GM19328 (cell line): ENCODE results near the gene MYO7B.

Experiments
- ATAC-seq: cut with Tn5 transposase; IDR thresholded peaks from one replicate; pipeline ENCODE4 v1.9.1; 2021; ENCODE audit warnings: mild to moderate bottlenecking, moderate library complexity; ENCODE audit not compliant: unreplicated experiment

Gene MYO7B

DNA sequence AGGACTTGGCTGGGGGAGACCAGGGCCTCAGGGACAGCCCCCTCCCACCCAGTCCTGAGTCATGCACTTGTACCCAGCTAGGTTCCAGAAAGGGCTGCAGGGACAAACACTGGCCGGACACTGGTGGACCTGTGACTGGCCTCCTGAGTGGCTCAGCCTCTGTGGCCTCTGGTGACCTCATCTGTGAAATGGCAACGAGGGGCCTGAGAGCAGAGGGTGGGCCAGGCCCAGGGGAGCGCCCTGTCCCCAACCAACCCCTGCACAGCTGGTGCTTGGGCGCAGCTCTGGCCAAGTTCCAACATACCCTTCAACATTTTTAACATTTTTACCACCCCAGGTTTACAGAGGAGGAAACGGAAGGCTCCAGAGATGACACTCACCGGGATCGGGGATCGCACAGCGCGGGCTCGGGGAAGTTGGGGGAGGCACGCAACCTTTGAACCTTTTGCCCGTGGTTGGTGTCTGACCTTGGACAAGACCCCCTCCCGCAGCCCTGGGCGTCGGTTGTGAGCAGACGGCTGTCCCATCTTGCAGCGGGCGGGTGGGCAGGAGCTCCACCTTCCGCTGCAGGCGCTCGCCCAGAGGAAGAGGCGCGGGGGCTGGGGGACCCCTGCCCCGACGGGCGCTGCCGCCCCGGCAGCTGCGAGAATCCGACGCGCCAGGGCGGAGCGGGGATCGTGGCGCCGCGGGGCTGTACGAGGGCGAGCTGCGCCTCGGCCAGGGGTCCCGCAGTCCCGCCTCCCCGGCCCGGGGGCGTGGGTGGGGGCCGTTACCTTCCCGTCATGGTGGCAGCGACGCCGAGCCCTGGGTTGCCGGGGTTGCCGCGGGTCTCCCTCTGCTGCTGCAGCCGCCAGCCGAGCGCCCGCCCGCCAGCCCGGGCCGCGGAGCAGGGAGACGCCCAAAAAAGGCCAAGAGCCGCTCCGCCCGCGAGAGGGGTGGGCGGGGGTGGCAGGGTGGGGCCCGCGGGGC lies 139.0 kb downstream of the MYO7B start:
- ATAC-seq: no peak

DNA sequence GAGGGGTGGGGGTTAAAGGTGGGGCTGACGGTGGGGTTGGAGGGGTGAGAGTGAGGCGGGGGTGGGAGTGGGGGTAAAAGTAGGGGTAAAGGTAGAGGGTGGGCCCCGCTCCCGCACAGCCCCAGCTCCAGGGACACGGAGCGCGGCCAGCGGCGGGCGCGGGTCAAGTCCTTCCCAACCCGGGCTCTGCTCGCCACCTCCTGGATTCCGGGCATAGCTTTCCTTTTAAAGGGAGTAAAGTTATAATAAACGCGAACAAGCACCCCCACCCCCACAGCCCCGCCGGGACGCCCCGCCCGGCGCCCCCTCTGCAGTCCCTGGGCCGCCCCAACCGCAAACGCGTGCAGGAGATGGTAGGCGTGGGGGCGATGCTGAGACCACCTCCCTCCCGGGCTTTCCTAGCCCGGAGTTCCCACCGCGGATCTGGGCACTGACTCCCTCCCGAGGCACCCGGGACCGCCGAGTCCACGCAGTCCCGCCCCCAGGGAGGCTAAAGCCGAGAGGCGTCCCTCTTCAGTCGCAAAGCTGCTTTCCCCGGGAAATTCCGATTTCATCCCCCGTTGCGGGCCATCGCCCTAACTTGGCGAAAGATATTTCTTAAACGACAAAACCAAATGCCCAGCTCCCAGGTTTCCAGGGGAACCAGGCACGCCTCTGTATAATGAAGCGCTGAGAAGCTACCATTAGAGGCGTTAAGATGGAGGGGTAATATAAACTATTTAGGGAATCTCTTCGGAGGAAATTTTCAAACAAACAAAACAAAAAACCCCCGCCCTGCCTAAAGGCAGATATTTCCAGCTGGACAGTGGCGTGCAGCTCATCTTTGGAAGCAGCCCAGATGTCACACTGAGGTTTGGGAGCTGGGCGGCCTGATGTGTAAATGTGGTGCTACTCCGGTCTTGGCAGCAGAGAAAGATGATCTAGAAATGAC lies 140.1 kb downstream of the MYO7B start, which contains the start of gene LIMS2:
LIMS2 (minus strand) TSS at position 200 of the 931 bp plus-strand sequence. CDS start 506 bp downstream, outside the sequence.
- no peak for ATAC-seq

DNA sequence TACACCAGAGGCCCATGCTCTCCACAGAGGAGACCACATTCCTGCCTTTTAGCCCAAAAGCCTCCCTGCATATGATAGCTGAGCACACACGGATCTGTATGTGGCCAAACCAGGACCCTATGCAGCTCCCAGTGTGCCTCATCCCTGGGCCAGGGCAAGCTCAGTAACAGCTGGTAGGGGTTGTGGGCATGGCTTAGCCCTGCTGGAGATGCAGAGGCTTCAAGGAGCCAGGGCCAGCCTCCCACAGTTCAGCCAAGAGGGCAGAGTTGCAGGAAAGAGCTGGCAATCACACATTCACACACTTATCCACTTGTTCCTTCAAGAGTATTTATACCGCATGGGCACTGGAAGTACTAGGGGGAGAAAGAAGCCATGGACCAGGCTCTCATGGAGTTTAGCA lies 141.4 kb downstream of the MYO7B start:
- ATAC-seq: no peak

DNA sequence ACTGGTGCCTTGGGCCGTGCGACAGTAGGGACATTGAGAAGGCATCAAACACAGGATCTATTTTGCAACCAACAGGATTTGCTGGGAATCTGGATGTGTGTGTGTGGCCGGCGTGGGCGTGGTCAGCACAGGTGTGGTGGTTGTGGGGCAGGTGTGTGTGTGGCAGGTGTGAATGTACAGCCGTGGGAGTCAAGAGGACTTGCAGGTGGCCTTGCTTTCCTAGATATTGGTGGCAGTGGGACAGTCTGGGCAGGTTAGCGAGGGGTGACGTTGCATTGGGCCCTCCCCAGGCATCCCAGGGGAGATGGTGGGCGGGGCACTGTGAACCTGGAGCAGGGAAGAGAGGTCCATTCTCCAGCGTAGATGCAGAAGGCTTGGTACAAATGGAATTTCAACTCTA lies 143.0 kb downstream of the MYO7B start:
- no peak for ATAC-seq

DNA sequence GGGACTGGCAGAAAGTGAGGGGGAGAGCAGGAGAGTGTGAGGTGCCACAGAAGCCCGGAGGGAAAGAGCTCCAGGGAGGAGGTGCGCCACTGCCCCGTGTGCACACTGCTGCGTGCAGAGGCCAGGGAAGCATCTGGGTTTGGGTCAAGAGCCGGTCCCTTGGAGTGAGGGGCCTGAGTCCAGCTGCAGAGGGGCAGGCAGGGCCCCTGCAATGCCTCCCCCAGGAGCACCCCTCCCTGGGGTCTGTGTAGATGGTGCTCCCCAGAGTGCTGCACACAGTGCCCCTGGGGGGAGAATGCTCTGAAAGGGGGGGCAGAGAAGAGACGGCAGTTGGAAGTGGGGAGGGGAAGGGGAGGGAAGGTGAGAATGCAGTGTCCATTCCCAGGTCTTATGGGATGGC lies 143.5 kb downstream of the MYO7B start:
- no peak for ATAC-seq

DNA sequence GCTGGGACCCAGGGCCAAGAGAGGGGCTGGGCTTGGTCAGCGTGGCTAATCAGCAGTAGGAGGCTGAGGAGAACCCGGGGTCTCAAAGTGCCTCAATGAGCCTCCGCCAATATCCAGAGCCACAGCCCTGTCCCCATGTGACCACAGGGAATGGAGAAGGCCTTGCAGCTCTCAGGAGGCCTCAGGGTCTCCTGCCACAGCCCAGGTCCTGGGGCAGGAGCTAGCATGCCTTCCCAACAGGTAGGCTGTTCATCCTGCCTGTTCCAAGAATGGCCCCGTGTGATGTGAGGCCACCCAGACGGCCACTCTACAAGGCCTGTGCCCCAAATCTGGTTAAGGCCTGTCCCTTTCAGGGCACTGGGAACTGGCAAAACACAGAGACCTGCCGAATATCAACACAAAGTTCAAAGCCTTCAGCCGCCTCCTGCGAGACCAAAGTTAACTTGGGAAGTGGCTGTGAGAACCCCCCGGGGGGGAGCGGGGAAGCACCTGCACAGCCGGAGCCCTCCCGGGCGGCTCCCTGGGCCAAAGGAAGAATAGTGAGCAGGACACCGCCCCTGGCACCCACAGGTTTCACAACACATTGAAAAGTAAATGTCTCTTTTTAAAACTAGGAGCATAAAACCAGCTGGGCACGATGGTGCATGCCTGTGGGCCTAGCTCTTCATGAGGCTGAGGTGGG lies 144.3 kb downstream of the MYO7B start:
- no peak for ATAC-seq

DNA sequence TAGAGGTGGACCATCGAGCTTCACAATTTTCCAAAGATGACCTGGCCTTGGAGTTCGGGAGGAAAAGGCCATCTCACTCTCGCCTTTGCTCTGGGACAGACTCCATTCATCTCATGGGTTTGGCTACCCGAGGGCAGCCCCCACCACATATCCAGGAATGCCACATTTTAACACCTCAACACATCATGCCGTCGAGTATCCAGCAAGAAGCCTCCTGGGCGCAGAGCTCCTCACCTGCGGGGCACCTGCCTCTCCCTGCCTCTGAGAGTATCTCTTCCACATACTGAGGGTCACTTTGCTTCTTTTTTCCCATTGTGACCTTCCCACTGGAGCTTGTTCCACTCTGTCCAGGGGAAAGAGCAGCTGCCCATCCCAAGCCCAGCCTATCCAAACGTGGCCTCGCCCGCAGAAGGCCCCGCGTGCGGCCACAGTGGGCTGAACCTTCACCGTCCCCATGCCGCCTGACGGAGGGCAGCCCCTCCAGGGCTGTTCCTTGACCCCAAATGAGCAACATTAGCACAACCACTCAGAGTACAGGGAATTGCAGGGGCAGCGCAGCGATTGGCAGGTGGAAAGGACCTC lies 145.3 kb downstream of the MYO7B start:
- ATAC-seq: no peak

DNA sequence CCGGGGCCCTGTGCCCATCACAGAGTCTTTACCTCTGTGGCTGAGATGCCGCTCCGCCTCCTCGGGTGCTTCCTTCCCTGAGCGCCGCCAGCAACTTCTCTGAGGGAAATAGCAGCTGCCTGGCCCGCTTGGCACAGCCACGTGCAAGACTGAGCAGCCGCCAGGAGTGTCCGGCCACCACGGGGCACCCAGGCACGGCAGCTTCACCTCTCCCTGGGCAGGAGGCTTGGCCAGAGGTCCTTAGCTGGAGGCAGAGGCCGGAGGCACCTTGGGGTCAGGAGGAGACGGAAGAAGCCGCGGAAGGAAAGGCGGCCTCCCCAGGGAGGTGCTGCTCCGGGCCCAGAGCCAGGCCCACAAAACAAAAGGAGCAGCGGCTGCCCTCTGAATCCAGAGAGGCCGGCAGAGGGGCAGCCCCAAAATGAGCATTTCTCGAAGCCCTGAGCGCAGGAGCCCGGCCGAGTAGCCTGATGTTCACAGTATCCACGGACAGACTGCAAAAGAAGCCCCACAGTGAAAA lies 145.9 kb downstream of the MYO7B start:
- ATAC-seq: no peak

DNA sequence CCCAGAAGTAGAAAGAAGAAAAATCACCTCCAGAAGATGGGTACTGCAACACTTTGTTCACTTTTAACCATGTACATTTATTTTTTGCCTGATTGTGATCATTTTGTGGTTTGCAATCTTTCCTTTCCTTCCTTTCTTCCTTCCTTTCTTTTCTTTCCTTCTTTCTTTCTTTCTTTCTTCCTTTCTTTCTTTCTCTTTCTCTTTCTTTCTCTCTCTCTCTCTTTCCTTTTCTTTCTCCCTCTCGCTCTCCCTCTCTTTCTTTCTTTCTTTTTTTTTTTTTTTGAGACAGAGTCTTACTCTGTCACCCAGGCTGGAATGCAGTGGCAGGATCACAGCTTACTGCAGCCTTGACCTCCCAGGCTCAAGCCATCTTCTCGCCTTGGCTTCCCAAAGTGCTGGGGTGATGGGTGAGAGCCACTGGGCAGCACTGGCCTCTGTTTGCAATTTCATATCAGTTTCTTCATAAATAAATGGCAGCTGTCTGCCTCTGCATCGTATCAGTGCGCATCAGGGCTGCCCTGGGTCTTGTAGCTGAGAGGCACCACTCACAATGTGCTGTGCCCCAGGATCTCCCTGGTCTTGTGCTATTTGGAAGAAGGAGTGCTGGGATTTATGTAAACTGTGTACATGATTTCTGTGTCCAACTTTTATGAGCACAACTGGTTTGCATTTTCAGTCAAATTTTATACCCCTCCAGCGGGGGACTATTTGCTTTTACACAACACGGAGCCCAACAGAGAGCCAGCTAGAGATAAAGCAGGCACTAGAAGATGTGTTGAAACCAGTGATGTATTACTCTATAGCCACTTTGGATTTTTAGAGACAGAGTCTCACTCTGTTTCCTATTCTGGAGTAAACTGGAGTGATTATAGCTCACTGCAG lies 146.7 kb downstream of the MYO7B start:
- no peak for ATAC-seq

DNA sequence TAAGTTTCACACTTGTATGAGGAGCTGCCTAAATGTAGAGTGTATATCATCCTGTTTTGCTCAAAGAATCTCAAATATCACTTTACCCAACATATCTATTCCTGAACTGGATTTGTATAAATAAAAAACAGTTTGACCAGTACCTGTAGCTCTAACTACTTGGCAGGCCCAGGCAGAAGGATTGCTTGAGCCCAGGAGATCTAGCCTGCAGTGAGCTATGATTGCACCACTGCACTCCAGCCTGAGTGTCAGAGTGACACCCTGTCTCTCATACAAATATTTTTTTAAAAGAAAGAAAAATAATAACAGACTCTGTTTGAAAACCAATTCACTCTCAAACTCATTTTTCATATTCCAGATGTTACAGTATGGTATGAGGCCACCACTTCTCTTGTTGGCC lies 147.6 kb downstream of the MYO7B start:
- no peak for ATAC-seq

DNA sequence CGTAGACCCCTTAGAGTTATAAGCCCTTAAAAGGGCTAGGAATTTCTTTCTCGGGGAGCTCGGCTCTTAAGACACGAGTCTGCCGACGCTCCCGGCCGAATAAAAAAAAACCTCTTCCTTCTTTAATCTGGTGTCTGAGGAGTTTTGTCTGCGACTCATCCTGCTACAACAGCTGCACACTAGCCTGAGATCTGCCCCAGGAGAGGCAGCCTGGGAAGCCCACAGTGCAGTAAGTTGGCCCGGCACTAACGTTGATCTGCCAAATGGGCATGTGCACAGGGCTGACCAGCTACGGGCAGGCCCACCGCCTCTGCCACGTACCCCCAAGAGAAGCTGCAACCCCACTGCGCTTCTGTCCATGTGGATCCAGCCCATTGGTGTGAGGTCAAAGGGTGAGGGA lies 148.3 kb downstream of the MYO7B start:
- no peak for ATAC-seq

DNA sequence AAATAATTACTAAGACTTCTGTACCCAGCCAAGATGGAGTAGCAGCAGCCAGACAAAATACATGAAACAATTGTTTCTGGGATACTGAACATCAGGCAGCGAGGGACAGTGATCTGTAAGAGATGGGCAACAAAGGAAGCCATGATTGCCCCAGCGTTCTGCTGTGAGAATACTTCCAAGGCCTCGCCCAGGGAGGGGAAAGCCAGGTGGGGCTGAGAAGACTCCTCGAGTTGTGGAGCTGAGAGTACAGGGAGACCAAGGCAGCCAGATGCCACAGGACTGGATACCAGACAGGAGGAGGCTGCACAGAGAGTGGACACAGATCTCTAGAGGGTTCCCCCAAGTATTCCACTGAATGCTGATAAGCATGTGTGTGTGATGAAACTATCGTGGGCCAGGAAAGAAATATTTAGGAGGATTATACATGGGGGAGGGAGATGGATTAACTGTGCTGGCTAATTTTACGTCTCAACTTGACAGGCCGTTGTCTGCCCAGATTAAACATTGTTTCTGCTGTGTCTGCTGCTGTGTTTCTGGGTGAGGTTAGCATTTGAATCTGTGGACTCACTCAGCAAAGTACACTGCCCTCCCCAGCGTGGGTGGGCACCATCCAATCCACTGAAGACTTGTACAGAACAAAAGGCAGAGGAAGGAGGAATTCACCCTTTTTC lies 150.1 kb downstream of the MYO7B start:
- no peak for ATAC-seq
